A549 (cell line): ENCODE data around the gene G3BP1. TPM values are rescaled to one million over a fixed set of nuclear protein-coding genes. Genes with fewer than 3 reads are reported as not detected.

Source experiments
- ATAC-seq, 2 experiments: fragments of 200-7000 bp in 1 of 2; fragments of >200 bp in 1 of 2; cut with Nextera tagmentation in 1 of 2; cut with Tn5 transposase in 1 of 2; 3 replicates each; pipeline versions ENCODE4 v1.8.0 to v1.9.1; 2018 to 2020; ENCODE audit warnings: mild to moderate bottlenecking in 1 of 2, moderate library complexity in 1 of 2
- CTCF ChIA-PET: fragments of 300-600 bp; sonication (Branson Sonifier 250); formaldehyde crosslinking; extraction: SDS; loops from one replicate; lab custom pipeline; 2021; ENCODE audit warnings: antibody characterized with exemption, inconsistent platforms; lab: Yijun Ruan, JAX
- POLR2A ChIA-PET: fragments of 350-600 bp; formaldehyde crosslinking; extraction: SDS; loops from one replicate; lab custom pipeline; 2021; ENCODE audit warnings: antibody characterized with exemption, inconsistent platforms; lab: Yijun Ruan, JAX
- DNase-seq, 2 experiments: peaks; one replicate each; pipeline versions ENCODE4 v3.0.0 to v3.0.0-alpha.2; 2011 to 2016; ENCODE audit warnings: low read depth in 1 of 2, low spot score in 1 of 2
- FAIRE-seq: peaks from 2 replicates; lab custom pipeline; 2011; peaks lifted over from hg19 to GRCh38; lab: Jason Lieb, UNC
- H3K27ac ChIP-seq, 2 experiments: fragments of >200 bp; sonication (Bioruptor Twin); formaldehyde crosslinking; 3 replicates each; pipeline ENCODE4 v1.5.1; 2016 to 2017
- H3K4me1 ChIP-seq: fragments of >200 bp; sonication (Bioruptor Twin); formaldehyde crosslinking; 3 replicates; pipeline ENCODE4 v1.6.1; 2016
- H3K4me2 ChIP-seq: fragments of >200 bp; sonication (Bioruptor Twin); formaldehyde crosslinking; 3 replicates; pipeline ENCODE4 v1.6.1; 2016
- H3K4me3 ChIP-seq: fragments of >200 bp; sonication (Bioruptor Twin); formaldehyde crosslinking; 3 replicates; pipeline ENCODE4 v1.5.1; 2016
- H3K9me3 ChIP-seq: fragments of >200 bp; sonication (Bioruptor Twin); formaldehyde crosslinking; 3 replicates; pipeline ENCODE4 v1.6.1; 2016
- CBX2 ChIP-seq: fragments of 200-600 bp; sonication (generic); IDR thresholded peaks from 2 replicates; pipeline ENCODE4 v1.6.1; 2016; ENCODE audit warnings: low read depth, mild to moderate bottlenecking, borderline replicate concordance
- CEBPB ChIP-seq, 2 experiments: fragments of >200 bp in 1 of 2; sonication (Bioruptor Twin) in 1 of 2; formaldehyde crosslinking in 1 of 2; IDR thresholded peaks; 2 replicates each; pipeline ENCODE4 v1.6.1; 2012 to 2016
- CHD4 ChIP-seq: fragments of 200-600 bp; sonication (generic); IDR thresholded peaks from 2 replicates; pipeline ENCODE4 v1.6.1; 2016; ENCODE audit warnings: antibody characterized with exemption, mild to moderate bottlenecking, borderline replicate concordance
- EHF ChIP-seq: fragments of 250-450 bp; sonication (Bioruptor Pico); IDR thresholded peaks from 2 replicates; pipeline ENCODE4 v1.5.0; 2020; ENCODE audit warnings: mild to moderate bottlenecking
- EHMT2 ChIP-seq: fragments of 200-600 bp; sonication (generic); IDR thresholded peaks from 2 replicates; pipeline ENCODE4 v1.6.1; 2016; ENCODE audit warnings: antibody characterized with exemption, low read depth, mild to moderate bottlenecking, moderate library complexity
- EP300 ChIP-seq, 2 experiments: fragments of >200 bp; sonication (Bioruptor Twin); formaldehyde crosslinking; IDR thresholded peaks; 2 replicates in 1 of 2; 3 replicates in 1 of 2; pipeline ENCODE4 v1.6.1; 2016 to 2017
- FOSL2 ChIP-seq, 2 experiments: fragments of 450-650 bp in 1 of 2; fragments of >200 bp in 1 of 2; sonication (Bioruptor Twin) in 1 of 2; formaldehyde crosslinking; IDR thresholded peaks; 2 replicates each; pipeline versions ENCODE4 v1.5.0 to v1.6.1; 2016 to 2020; ENCODE audit warnings: mild to moderate bottlenecking in 1 of 2, moderate library complexity in 1 of 2
- GATA3 ChIP-seq: IDR thresholded peaks from 2 replicates; pipeline ENCODE4 v1.6.1; 2012; ENCODE audit warnings: borderline replicate concordance
- HOXA7 ChIP-seq: fragments of 250-450 bp; sonication (Bioruptor Pico); IDR thresholded peaks from 2 replicates; pipeline ENCODE4 v1.5.0; 2020; ENCODE audit warnings: mild to moderate bottlenecking, moderate library complexity
- JUN ChIP-seq, 2 experiments: fragments of >200 bp; sonication (Bioruptor Twin); formaldehyde crosslinking; IDR thresholded peaks; 2 replicates in 1 of 2; 3 replicates in 1 of 2; pipeline ENCODE4 v1.6.1; 2016 to 2017
- MAFK ChIP-seq: fragments of 450-650 bp; IDR thresholded peaks from 2 replicates; pipeline ENCODE4 v1.6.1; 2014; ENCODE audit not compliant: partially characterized antibody
- MAZ ChIP-seq: fragments of 150-350 bp; IDR thresholded peaks from 2 replicates; pipeline ENCODE4 v1.6.1; 2014; ENCODE audit warnings: antibody characterized with exemption, low read depth, low read length, borderline replicate concordance
- NPAS2 ChIP-seq: fragments of 250-450 bp; sonication (Bioruptor Pico); IDR thresholded peaks from 2 replicates; pipeline ENCODE4 v1.8.0; 2022; ENCODE audit warnings: mild to moderate bottlenecking, moderate library complexity, borderline replicate concordance
- NR3C1 ChIP-seq: fragments of >200 bp; sonication (Bioruptor Twin); formaldehyde crosslinking; IDR thresholded peaks from 3 replicates; pipeline ENCODE4 v1.6.1; 2017
- RAD21 ChIP-seq, 2 experiments: fragments of >200 bp in 1 of 2; sonication (Bioruptor Twin) in 1 of 2; formaldehyde crosslinking in 1 of 2; IDR thresholded peaks in 1 of 2; conservative IDR thresholded peaks in 1 of 2; 2 replicates in 1 of 2; 3 replicates in 1 of 2; pipeline ENCODE4 v1.6.1; 2012 to 2018; ENCODE audit warnings: inconsistent platforms in 1 of 2
- ZC3H11A ChIP-seq: fragments of 450-650 bp; IDR thresholded peaks from 2 replicates; pipeline ENCODE4 v1.6.1; 2014; ENCODE audit warnings: antibody characterized with exemption, mild to moderate bottlenecking
- WGBS: methylation state at CpG from one replicate; pipeline ENCODE4 v1.1.6; 2017; ENCODE audit errors: missing lambda C conversion rate; 5-methylcytosine and 5-hydroxymethylcytosine counted together
- polyA plus RNA-seq, 4 experiments: library from polyadenylated mRNA; depleted of rRNA in 3 of 4; stranded (reverse); fragments of >200 nt; fragmentation: RNase III in 1 of 4; extraction: RNeasy Plus Mini Kit Qiagen cat#74134 plus additional on column Dnase treatment in 1 of 4; gene quantifications; 2 replicates in 3 of 4; 3 replicates in 1 of 4; pipeline ENCODE4 v1.2.3, GENCODE V29; 2011 to 2017
- TF ChIP-seq, protein P1 (sequence below): IDR thresholded peaks from 2 replicates; pipeline ENCODE4 v1.6.1; 2012
- TF ChIP-seq, protein P2 (sequence below): fragments of >200 bp; sonication (Bioruptor Twin); formaldehyde crosslinking; IDR thresholded peaks from 2 replicates; pipeline ENCODE4 v1.6.1; 2016
- TF ChIP-seq, protein P3 (sequence below): IDR thresholded peaks from 2 replicates; pipeline ENCODE4 v1.6.1; 2012
- TF ChIP-seq, protein P4 (sequence below): fragments of >200 bp; sonication (Bioruptor Twin); formaldehyde crosslinking; IDR thresholded peaks from 3 replicates; pipeline ENCODE4 v1.5.1; 2016
- TF ChIP-seq, protein P5 (sequence below): IDR thresholded peaks from 2 replicates; pipeline ENCODE4 v1.6.1; 2012; ENCODE audit warnings: low read depth, borderline replicate concordance

The G3BP1 gene
- polyA plus RNA-seq, 2 of the 4 experiments (the other 2 are of a cell fraction), result 126 to 176 TPM

DNA sequence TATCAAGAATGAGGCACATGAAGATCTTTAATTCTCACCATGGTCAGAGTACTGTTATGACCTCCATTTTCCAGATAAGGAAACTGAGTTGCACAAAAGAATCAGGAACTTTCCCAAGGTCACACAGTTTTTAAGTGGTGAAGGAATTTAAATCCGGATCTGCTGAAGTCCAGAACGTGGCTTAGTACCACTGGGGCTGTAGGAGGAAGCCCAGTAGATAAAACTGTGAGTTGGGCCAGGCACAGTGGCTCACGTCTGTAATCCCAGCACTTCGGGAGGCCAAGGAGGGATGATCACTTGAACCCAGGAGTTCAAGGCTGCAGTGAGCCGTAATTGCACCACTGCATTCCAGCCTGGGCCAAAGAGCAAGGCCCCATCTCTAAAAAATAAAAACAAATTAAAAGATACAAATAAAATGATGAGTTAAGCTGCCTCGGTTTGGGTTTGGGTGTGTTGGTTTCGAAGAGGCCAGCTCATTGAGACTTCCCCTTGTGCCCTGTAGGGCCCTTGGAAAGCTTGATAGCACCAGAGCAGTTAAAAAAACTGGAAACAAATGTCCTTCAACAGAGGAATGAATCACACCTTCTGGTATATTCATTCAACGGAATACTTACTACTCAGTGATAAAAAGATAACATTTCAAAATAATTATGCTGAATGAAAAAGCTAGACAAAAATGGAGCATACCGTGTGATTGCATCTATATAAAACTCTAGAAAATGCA, 33.5 kb upstream of the G3BP1 start:
- H3K27ac ChIP-seq, result peak overlapping the region in 1 of 2 experiments; percentile 92; a peak in 4 of 6 replicates
- WGBS, result 82% methylated on average over 9 of the region's 9 CpGs

DNA sequence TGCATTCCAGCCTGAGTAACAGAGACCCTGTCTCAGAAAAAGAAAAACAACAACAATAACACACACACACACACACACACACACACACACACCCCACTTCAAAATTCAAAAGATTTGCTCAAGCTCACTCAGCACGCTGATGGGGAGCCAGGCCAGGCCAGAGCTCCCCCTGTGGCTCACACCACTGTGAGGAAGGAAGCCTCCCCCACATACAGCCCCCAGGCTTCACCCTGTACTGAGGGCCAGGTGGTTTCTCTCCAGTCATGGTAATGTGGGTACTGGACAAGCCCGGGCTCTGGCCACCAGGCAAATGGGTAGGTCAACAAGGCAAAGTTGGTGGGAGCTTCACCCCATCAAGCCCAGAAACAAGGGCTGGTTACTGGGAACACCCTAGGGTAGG, 32.4 kb upstream of the G3BP1 start:
- no peak overlapping the region for H3K4me3 ChIP-seq
- H3K4me2 ChIP-seq, result peak overlapping the region; percentile 71; the same call in 2 of the 3 replicates
- 100% methylated on average over 1 of the region's 2 CpGs for WGBS
- no peaks in the 10 kb centered on the region for H3K9me3 ChIP-seq
- no peak for DNase-seq
- CTCF ChIA-PET, result interaction anchor here (0.8 to 24.6 kb wide), 26 partner anchors 12 to 403 kb away, joined by 3 to 529 read pairs (median 5); partner anchors contain the start of genes ATOX1, G3BP1, SLC36A1 and SPARC
- FAIRE-seq, result no peak
- TF ChIP-seq EHMT2, result no peak
- no peak for TF ChIP-seq EHF (CRISPR knock-in tag)
- TF ChIP-seq, protein P1, sequence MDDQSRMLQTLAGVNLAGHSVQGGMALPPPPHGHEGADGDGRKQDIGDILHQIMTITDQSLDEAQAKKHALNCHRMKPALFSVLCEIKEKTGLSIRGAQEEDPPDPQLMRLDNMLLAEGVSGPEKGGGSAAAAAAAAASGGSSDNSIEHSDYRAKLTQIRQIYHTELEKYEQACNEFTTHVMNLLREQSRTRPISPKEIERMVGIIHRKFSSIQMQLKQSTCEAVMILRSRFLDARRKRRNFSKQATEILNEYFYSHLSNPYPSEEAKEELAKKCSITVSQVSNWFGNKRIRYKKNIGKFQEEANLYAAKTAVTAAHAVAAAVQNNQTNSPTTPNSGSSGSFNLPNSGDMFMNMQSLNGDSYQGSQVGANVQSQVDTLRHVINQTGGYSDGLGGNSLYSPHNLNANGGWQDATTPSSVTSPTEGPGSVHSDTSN, result no peak
- TF ChIP-seq EP300 (IDR thresholded peaks at IDR 0.05), result 0 out of 5 replicates have a peak, but pooled peaks of 1 of the 2 experiments have one; percentile 2
- H3K27ac ChIP-seq, result peak overlapping the region; percentile 68 to 92
- POLR2A ChIA-PET, result interaction anchor here (1.7 to 1.9 kb wide), 2 partner anchors 40 to 79 kb away, joined by 5 read pairs; no protein-coding TSS in a partner anchor
- peak in 1 of 2 experiments; percentile 9; a peak in 3 of 6 replicates for ATAC-seq
- H3K4me1 ChIP-seq, result peaks cover 37% of the 10 kb centered on the region

More for the DNA sequence above, 33.5 kb upstream of the G3BP1 start:
- FAIRE-seq (no peak), DNase-seq (no peak), ATAC-seq (no peak)
- POLR2A ChIA-PET, result interaction anchor here (0.6 kb wide), 1 partner anchor 481 kb away, joined by 3 read pairs; no protein-coding TSS in a partner anchor
- Histone ChIP-seq H3K9me3 (no peaks in the 10 kb centered on the region), H3K4me2 (no peak overlapping the region), H3K4me3 (no peak overlapping the region), H3K4me1 (peaks cover 37% of the 10 kb centered on the region)
- CTCF ChIA-PET, result interaction anchor here (1.2 to 24.6 kb wide), 5 partner anchors 18 to 90 kb away, joined by 3 to 529 read pairs (median 60); partner anchors contain the start of gene ATOX1
- no peak for TF ChIP-seq CEBPB (IDR thresholded peaks at IDR 0.05)
- TF ChIP-seq, protein P2, sequence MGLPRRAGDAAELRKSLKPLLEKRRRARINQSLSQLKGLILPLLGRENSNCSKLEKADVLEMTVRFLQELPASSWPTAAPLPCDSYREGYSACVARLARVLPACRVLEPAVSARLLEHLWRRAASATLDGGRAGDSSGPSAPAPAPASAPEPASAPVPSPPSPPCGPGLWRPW, result no peak
- no peak for TF ChIP-seq MAFK
- TF ChIP-seq MAZ, result no peak

DNA sequence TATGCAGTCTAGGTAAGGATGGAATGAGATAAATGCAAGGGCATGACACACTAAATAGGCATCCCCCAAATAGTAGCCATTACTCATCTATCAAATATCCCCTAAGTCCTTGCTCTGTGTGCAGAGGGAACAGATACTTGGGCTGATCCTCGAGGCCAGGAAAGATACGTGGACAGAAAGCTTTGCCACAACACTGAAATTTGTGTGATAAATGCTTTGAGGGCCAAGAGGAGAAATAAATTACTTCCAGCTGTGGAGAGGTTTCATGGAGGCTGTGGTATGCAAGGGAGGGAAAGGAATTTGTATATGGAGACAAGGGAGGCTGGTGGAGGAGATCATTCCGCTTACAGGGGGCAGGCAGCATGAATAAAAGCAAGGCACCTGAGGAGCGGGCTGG, 31.8 kb upstream of the G3BP1 start:
- no peak overlapping the region for H3K4me3 ChIP-seq
- WGBS, result 30% methylated on average over 4 of the region's 4 CpGs
- TF ChIP-seq, protein P3, sequence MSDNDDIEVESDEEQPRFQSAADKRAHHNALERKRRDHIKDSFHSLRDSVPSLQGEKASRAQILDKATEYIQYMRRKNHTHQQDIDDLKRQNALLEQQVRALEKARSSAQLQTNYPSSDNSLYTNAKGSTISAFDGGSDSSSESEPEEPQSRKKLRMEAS, result peak; percentile 65
- TF ChIP-seq CBX2 (no peak), CHD4 (no peak), ZC3H11A (no peak), MAFK (no peak), GATA3 (peak; percentile 23; the same call in 1 of the 2 replicates), HOXA7 (CRISPR knock-in tag) (no peak), NR3C1 (no peak), JUN (IDR thresholded peaks at IDR 0.05) (peak in 1 of 2 experiments; percentile 35; a peak in 1 of 5 replicates), RAD21 (conservative IDR thresholded peaks at IDR 0.05 in 1 of 2, IDR thresholded peaks at IDR 0.05 in 1 of 2) (no peak), FOSL2 (IDR thresholded peaks at IDR 0.05) (0 out of 2 replicates have a peak, but pooled peaks have one; percentile 30), FOSL2 (CRISPR knock-in tag; IDR thresholded peaks at IDR 0.05) (peak; percentile 67), NPAS2 (CRISPR knock-in tag) (no peak)
- TF ChIP-seq, protein P4, sequence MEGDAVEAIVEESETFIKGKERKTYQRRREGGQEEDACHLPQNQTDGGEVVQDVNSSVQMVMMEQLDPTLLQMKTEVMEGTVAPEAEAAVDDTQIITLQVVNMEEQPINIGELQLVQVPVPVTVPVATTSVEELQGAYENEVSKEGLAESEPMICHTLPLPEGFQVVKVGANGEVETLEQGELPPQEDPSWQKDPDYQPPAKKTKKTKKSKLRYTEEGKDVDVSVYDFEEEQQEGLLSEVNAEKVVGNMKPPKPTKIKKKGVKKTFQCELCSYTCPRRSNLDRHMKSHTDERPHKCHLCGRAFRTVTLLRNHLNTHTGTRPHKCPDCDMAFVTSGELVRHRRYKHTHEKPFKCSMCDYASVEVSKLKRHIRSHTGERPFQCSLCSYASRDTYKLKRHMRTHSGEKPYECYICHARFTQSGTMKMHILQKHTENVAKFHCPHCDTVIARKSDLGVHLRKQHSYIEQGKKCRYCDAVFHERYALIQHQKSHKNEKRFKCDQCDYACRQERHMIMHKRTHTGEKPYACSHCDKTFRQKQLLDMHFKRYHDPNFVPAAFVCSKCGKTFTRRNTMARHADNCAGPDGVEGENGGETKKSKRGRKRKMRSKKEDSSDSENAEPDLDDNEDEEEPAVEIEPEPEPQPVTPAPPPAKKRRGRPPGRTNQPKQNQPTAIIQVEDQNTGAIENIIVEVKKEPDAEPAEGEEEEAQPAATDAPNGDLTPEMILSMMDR, result no peak
- TF ChIP-seq, protein P2, result no peak
- TF ChIP-seq, protein P5, sequence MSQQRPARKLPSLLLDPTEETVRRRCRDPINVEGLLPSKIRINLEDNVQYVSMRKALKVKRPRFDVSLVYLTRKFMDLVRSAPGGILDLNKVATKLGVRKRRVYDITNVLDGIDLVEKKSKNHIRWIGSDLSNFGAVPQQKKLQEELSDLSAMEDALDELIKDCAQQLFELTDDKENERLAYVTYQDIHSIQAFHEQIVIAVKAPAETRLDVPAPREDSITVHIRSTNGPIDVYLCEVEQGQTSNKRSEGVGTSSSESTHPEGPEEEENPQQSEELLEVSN, result peak; percentile 37; the same call in 1 of the 2 replicates
- H3K27ac ChIP-seq, result peak overlapping the region; percentile 68 to 92
- ATAC-seq, result peak; percentile 53 to 80
- no peak for FAIRE-seq
- ChIA-PET CTCF (interaction anchor here (0.6 to 24.6 kb wide), 43 partner anchors 8 to 403 kb away, joined by 3 to 529 read pairs (median 5); partner anchors contain the start of genes G3BP1, SLC36A1 and SPARC), POLR2A (interaction anchor here (1.6 to 1.9 kb wide), 3 partner anchors 41 to 81 kb away, joined by 5 to 12 read pairs (median 5); no protein-coding TSS in a partner anchor)
- H3K4me1 ChIP-seq, result peaks cover 37% of the 10 kb centered on the region
- H3K4me2 ChIP-seq, result peak overlapping the region; percentile 71
- peak; percentile 36 to 53 for DNase-seq
- no peaks in the 10 kb centered on the region for H3K9me3 ChIP-seq
